H1 (cell line): Measurements from ENCODE around the gene COQ8A. TPM values are rescaled to one million over a fixed set of nuclear protein-coding genes. Genes with fewer than 3 reads are reported as not detected.

ENCODE experiments used
- CTCF ChIA-PET: fragments of 300-600 bp; sonication (Branson Sonifier 250); formaldehyde crosslinking; loops from one replicate; lab custom pipeline; 2021; ENCODE audit not compliant: partially characterized antibody; lab: Charles Lee
- POLR2A ChIA-PET: fragments of 300-600 bp; sonication (Branson Sonifier 250); formaldehyde crosslinking; loops from one replicate; lab custom pipeline; 2021; ENCODE audit warnings: inconsistent platforms; ENCODE audit not compliant: partially characterized antibody; lab: Charles Lee
- DNase-seq, 2 experiments: peaks; one replicate each; pipeline versions ENCODE4 v3.0.0 to v3.0.0-alpha.2; 2010 to 2022; ENCODE audit warnings: low spot score in 2 of 2, low read depth in 1 of 2, mixed read lengths in 1 of 2
- FAIRE-seq: peaks from 2 replicates; lab custom pipeline; 2011; peaks lifted over from hg19 to GRCh38; lab: Jason Lieb, UNC
- H2AFZ ChIP-seq: 2 replicates; pipeline ENCODE4 v1.8.1; 2012; ENCODE audit warnings: low read length, inconsistent platforms
- H2AK5ac ChIP-seq: 2 replicates; pipeline ENCODE4 v1.6.1; 2013; ENCODE audit warnings: low read depth, low read length
- H2BK120ac ChIP-seq: replicated peaks from 2 replicates; pipeline ENCODE3; 2013; ENCODE audit warnings: low read depth, low read length, inconsistent platforms
- H2BK12ac ChIP-seq: 2 replicates; pipeline ENCODE4 v1.6.1; 2013; ENCODE audit warnings: low read depth, low read length
- H2BK15ac ChIP-seq: 2 replicates; pipeline ENCODE4 v1.6.1; 2013; ENCODE audit warnings: low read length
- H2BK20ac ChIP-seq: 2 replicates; pipeline ENCODE4 v1.6.1; 2013; ENCODE audit warnings: low read length
- H2BK5ac ChIP-seq: 2 replicates; pipeline ENCODE4 v1.6.1; 2013; ENCODE audit warnings: low read depth, low read length
- H3K14ac ChIP-seq: 2 replicates; pipeline ENCODE4 v1.6.1; 2013; ENCODE audit warnings: inconsistent platforms; ENCODE audit not compliant: insufficient read length
- H3K18ac ChIP-seq: 2 replicates; pipeline ENCODE4 v1.6.1; 2013; ENCODE audit warnings: low read length; ENCODE audit errors: extremely low read depth
- H3K23ac ChIP-seq: 2 replicates; pipeline ENCODE4 v1.6.1; 2013; ENCODE audit warnings: inconsistent platforms; ENCODE audit not compliant: insufficient read length
- H3K23me2 ChIP-seq: 2 replicates; pipeline ENCODE4 v1.6.1; 2013; ENCODE audit warnings: low read depth, low read length
- H3K27ac ChIP-seq: 2 replicates; pipeline ENCODE4 v1.6.1; 2011; ENCODE audit warnings: low read depth, low read length, inconsistent platforms
- H3K27me3 ChIP-seq, 4 experiments: replicated peaks in 1 of 4; 1 replicate in 1 of 4; 2 replicates in 3 of 4; pipeline versions ENCODE4 v1.6.1 to v1.8.1; 2011 to 2013; ENCODE audit warnings: low read length in 3 of 4, mild to moderate bottlenecking in 3 of 4, inconsistent platforms in 2 of 4, mixed read lengths in 2 of 4, moderate library complexity in 1 of 4; ENCODE audit not compliant: control insufficient read depth in 3 of 4, insufficient read depth in 3 of 4; ENCODE audit errors: extremely low read depth in 1 of 4
- H3K36me3 ChIP-seq, 4 experiments: 2 replicates each; pipeline versions ENCODE4 v1.6.1 to v1.8.1; 2011 to 2013; ENCODE audit warnings: mild to moderate bottlenecking in 4 of 4, low read length in 3 of 4, moderate library complexity in 2 of 4, control low read depth in 1 of 4, inconsistent platforms in 1 of 4; ENCODE audit not compliant: insufficient read depth in 4 of 4, control insufficient read depth in 2 of 4
- H3K4ac ChIP-seq: replicated peaks from 2 replicates; pipeline ENCODE3; 2013; ENCODE audit warnings: low read length, low read depth, mixed read lengths, inconsistent platforms; ENCODE audit not compliant: insufficient read length
- H3K4me1 ChIP-seq, 4 experiments: replicated peaks in 1 of 4; 1 replicate in 1 of 4; 2 replicates in 3 of 4; pipeline versions ENCODE4 v1.6.1 to v1.8.1; 2011 to 2013; ENCODE audit warnings: low read length in 3 of 4, inconsistent platforms in 2 of 4, mixed read lengths in 1 of 4; ENCODE audit not compliant: insufficient read depth in 4 of 4, control insufficient read depth in 3 of 4
- H3K4me2 ChIP-seq, 2 experiments: 2 replicates each; pipeline versions ENCODE4 v1.6.1 to v1.8.1; 2011 to 2013; ENCODE audit warnings: low read depth in 2 of 2, low read length in 2 of 2, control low read depth in 1 of 2, inconsistent platforms in 1 of 2, mild to moderate bottlenecking in 1 of 2; ENCODE audit not compliant: insufficient read depth in 1 of 2
- H3K4me3 ChIP-seq, 4 experiments: fragments of 200-600, 300-600 bp in 1 of 4; sonication (generic), shearing (Covaris generic), sonication (Bioruptor Twin) in 1 of 4; 2 replicates each; pipeline versions ENCODE4 v1.5.1 to v1.8.1; 2011 to 2016; ENCODE audit warnings: low read length in 4 of 4, low read depth in 3 of 4, control low read depth in 2 of 4, inconsistent platforms in 2 of 4, mild to moderate bottlenecking in 2 of 4, mixed read lengths in 1 of 4, moderate library complexity in 1 of 4; ENCODE audit not compliant: insufficient read depth in 2 of 4; ENCODE audit errors: extremely low read depth in 1 of 4
- H3K56ac ChIP-seq: replicated peaks from 2 replicates; pipeline ENCODE3; 2013; ENCODE audit warnings: low read depth, mild to moderate bottlenecking, mixed read lengths, low read length, inconsistent platforms; ENCODE audit not compliant: insufficient read length
- H3K79me1 ChIP-seq: 2 replicates; pipeline ENCODE4 v1.6.1; 2013; ENCODE audit warnings: low read depth, low read length, control low read depth
- H3K79me2 ChIP-seq, 2 experiments: 2 replicates each; pipeline versions ENCODE4 v1.6.1 to v1.8.1; 2012 to 2013; ENCODE audit warnings: low read length in 2 of 2, mild to moderate bottlenecking in 2 of 2, inconsistent platforms in 1 of 2; ENCODE audit not compliant: insufficient read depth in 2 of 2, control insufficient read depth in 1 of 2
- H3K9ac ChIP-seq, 4 experiments: replicated peaks in 1 of 4; 1 replicate in 1 of 4; 2 replicates in 3 of 4; pipeline versions ENCODE4 v1.6.1 to v1.8.1; 2011 to 2013; ENCODE audit warnings: low read depth in 3 of 4, low read length in 3 of 4, control low read depth in 2 of 4, mild to moderate bottlenecking in 2 of 4, moderate library complexity in 2 of 4, inconsistent platforms in 1 of 4; ENCODE audit errors: extremely low read depth in 1 of 4
- H3K9me3 ChIP-seq, 2 experiments: 2 replicates each; pipeline versions ENCODE4 v1.6.1 to v1.8.1; 2012 to 2013; ENCODE audit warnings: mild to moderate bottlenecking in 2 of 2, moderate library complexity in 2 of 2, control low read depth in 1 of 2, inconsistent platforms in 1 of 2, low read depth in 1 of 2, low read length in 1 of 2, mixed read lengths in 1 of 2; ENCODE audit not compliant: insufficient read depth in 2 of 2
- H4K20me1 ChIP-seq, 2 experiments: replicated peaks in 1 of 2; 2 replicates each; pipeline versions ENCODE3 to v1.8.1; 2011 to 2013; ENCODE audit warnings: inconsistent platforms in 2 of 2, low read length in 2 of 2, mild to moderate bottlenecking in 1 of 2; ENCODE audit not compliant: insufficient read depth in 2 of 2, control insufficient read depth in 1 of 2
- H4K5ac ChIP-seq: 2 replicates; pipeline ENCODE4 v1.6.1; 2013; ENCODE audit warnings: low read length, low read depth, mixed read lengths, inconsistent platforms; ENCODE audit not compliant: insufficient read length
- H4K8ac ChIP-seq: 2 replicates; pipeline ENCODE4 v1.8.0; 2013; ENCODE audit warnings: mild to moderate bottlenecking, moderate library complexity, low read length, inconsistent platforms; ENCODE audit not compliant: insufficient read depth; ENCODE audit errors: extremely low read depth
- H4K91ac ChIP-seq: replicated peaks from 2 replicates; pipeline ENCODE3; 2013; ENCODE audit warnings: low read length, mixed read lengths, inconsistent platforms; ENCODE audit not compliant: insufficient read length
- ATF3 ChIP-seq: IDR thresholded peaks from 2 replicates; pipeline ENCODE4 v1.6.1; 2011; ENCODE audit warnings: low read depth, mild to moderate bottlenecking, low read length; ENCODE audit not compliant: insufficient read depth
- CEBPB ChIP-seq: IDR thresholded peaks from 2 replicates; pipeline ENCODE4 v1.6.1; 2012; ENCODE audit warnings: low read depth, low read length
- CREB1 ChIP-seq: IDR thresholded peaks from 2 replicates; pipeline ENCODE4 v1.6.1; 2012; ENCODE audit warnings: inconsistent platforms
- FOSL1 ChIP-seq: IDR thresholded peaks from 2 replicates; pipeline ENCODE4 v1.6.1; 2011; ENCODE audit warnings: mild to moderate bottlenecking, low read depth, low read length, moderate library complexity; ENCODE audit not compliant: insufficient read depth
- GTF2F1 ChIP-seq: IDR thresholded peaks from 2 replicates; pipeline ENCODE4 v1.6.1; 2012; ENCODE audit warnings: low read depth, low read length, improper control_type of control experiment, borderline replicate concordance
- KDM4A ChIP-seq: IDR thresholded peaks from one replicate; pipeline ENCODE4 v1.7.1; 2012; ENCODE audit warnings: low read depth, mild to moderate bottlenecking, moderate library complexity, low read length, inconsistent platforms; ENCODE audit not compliant: severe bottlenecking
- SRF ChIP-seq: IDR thresholded peaks from 2 replicates; pipeline ENCODE4 v1.6.1; 2011; ENCODE audit warnings: mild to moderate bottlenecking, low read depth, low read length, moderate library complexity
- TAF7 ChIP-seq: optimal IDR thresholded peaks from 2 replicates; pipeline ENCODE3; 2011; ENCODE audit warnings: low read depth, mild to moderate bottlenecking, inconsistent platforms, low read length, moderate library complexity, borderline replicate concordance
- TBP ChIP-seq: IDR thresholded peaks from 2 replicates; pipeline ENCODE4 v1.6.1; 2011; ENCODE audit warnings: low read depth, low read length, improper control_type of control experiment
- WGBS, 2 experiments: shearing (Covaris generic) in 1 of 2; methylation state at CpG; one replicate each; pipeline versions ENCODE4 v1.1.6 to v1.1.7; 2013 to 2015; ENCODE audit warnings: low lambda C conversion rate in 2 of 2, mixed read lengths in 2 of 2, inconsistent platforms in 1 of 2, low coverage in 1 of 2, missing lambda C conversion rate in 1 of 2; ENCODE audit not compliant: insufficient replicate concordance in 2 of 2, insufficient coverage in 1 of 2, insufficient read length in 1 of 2; ENCODE audit errors: extremely low coverage in 1 of 2, missing lambda C conversion rate in 1 of 2; 5-methylcytosine and 5-hydroxymethylcytosine counted together
- polyA plus RNA-seq, 7 experiments: library from polyadenylated mRNA; depleted of rRNA in 3 of 7; stranded (reverse) in 5 of 7; unstranded in 2 of 7; fragments of >200 nt in 5 of 7; fragments of 200-250 nt in 2 of 7; gene quantifications; 1 replicate in 5 of 7; 2 replicates in 1 of 7; 4 replicates in 1 of 7; pipeline versions ENCODE4 v1.2.1 to v1.2.3, GENCODE V29; 2011 to 2013; ENCODE audit warnings: missing spikeins in 2 of 7, mixed read lengths in 2 of 7
- total RNA-seq: library from RNA; stranded (reverse); fragmentation: NEBNext Ultra II Directional; extraction: Animal tissue kit (Norgen Biotek cat#: 25700); gene quantifications from 2 replicates; pipeline ENCODE4 v1.2.1, GENCODE V29; 2021
- TF ChIP-seq, protein P1 (sequence below): IDR thresholded peaks from 2 replicates; pipeline ENCODE4 v1.6.1; 2012; ENCODE audit warnings: low read length, inconsistent platforms

COQ8A gene
- total and polyA plus RNA-seq, 2 of the 8 experiments (the other 6 are each of a cell fraction or from before 2014, with no cell fraction given) = 28.5 to 38.9 TPM

GRCh38 chr1:226960944-226961765, 21.1 kb downstream of the COQ8A start:
- Histone ChIP-seq H4K8ac (no peak overlapping the region), H3K23me2 (peaks cover 8% of the 10 kb centered on the region; the same call in 1 of the 2 replicates), H3K79me2 (peaks cover 5 to 24% of the 10 kb centered on the region in 2 experiments; a peak in 3 of 4 replicates), H3K36me3 (no peaks in the 10 kb centered on the region; a peak in 2 of 8 replicates), H3K23ac (no peak overlapping the region), H3K4me1 (no peaks in the 10 kb centered on the region), H3K14ac (no peak overlapping the region), H3K79me1 (peaks cover 16% of the 10 kb centered on the region), H4K20me1 (no peaks in the 10 kb centered on the region), H2BK20ac (no peak overlapping the region), H3K27me3 (no peaks in the 10 kb centered on the region), H2BK12ac (no peak overlapping the region), H3K4ac (no peak overlapping the region), H3K18ac (no peak overlapping the region), H4K5ac (no peak overlapping the region), H2AK5ac (no peak overlapping the region), H3K27ac (no peak overlapping the region), H2BK15ac (no peak overlapping the region), H3K9me3 (peaks cover 2 to 3% of the 10 kb centered on the region in 2 experiments; a peak in 1 of 4 replicates), H2AFZ (no peak overlapping the region), H3K4me3 (no peak overlapping the region), H3K4me2 (no peak overlapping the region), H2BK120ac (no peak overlapping the region), H3K56ac (no peak overlapping the region), H3K9ac (no peak overlapping the region), H2BK5ac (no peak overlapping the region), H4K91ac (no peak overlapping the region)
- POLR2A ChIA-PET = interaction anchor here (0.7 kb wide), 1 partner anchor 1136 kb away, joined by 3 read pairs; no protein-coding TSS in a partner anchor
- CTCF ChIA-PET = no interaction called here
- 87% methylated on average over 13 of the region's 13 CpGs; no CpG with 5 or more reads in 1 of the 2 experiments for WGBS, 2 experiments
- no peak for DNase-seq
- no peak for FAIRE-seq
- no peak for TF ChIP-seq CREB1
- TF ChIP-seq KDM4A = no peak
- no peak for TF ChIP-seq CEBPB
- TF ChIP-seq TBP = no peak
- no peak for TF ChIP-seq SRF
- no peak for TF ChIP-seq GTF2F1
- TF ChIP-seq, protein P1, sequence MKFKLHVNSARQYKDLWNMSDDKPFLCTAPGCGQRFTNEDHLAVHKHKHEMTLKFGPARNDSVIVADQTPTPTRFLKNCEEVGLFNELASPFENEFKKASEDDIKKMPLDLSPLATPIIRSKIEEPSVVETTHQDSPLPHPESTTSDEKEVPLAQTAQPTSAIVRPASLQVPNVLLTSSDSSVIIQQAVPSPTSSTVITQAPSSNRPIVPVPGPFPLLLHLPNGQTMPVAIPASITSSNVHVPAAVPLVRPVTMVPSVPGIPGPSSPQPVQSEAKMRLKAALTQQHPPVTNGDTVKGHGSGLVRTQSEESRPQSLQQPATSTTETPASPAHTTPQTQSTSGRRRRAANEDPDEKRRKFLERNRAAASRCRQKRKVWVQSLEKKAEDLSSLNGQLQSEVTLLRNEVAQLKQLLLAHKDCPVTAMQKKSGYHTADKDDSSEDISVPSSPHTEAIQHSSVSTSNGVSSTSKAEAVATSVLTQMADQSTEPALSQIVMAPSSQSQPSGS = no peak
- TF ChIP-seq TAF7 = no peak
- no peak for TF ChIP-seq FOSL1
- no peak for TF ChIP-seq ATF3
